Transverse colon (tissue), 4 donors: ENCODE data around the gene MRPL10.

Source experiments
- CTCF ChIP-seq, 5 experiments: fragments of 200-600 bp in 3 of 5; fragments of 450-650 bp in 2 of 5; sonication (generic) in 3 of 5; IDR thresholded peaks; 1 replicate in 2 of 5; 2 replicates in 3 of 5; pipeline ENCODE4 v1.5.1; 2016 to 2017; ENCODE audit warnings: antibody characterized with exemption in 5 of 5, inconsistent platforms in 3 of 5, mild to moderate bottlenecking in 2 of 5, moderate library complexity in 1 of 5
- POLR2A ChIP-seq: fragments of 450-650 bp; IDR thresholded peaks from one replicate; pipeline ENCODE4 v1.6.1; 2016; ENCODE audit warnings: antibody characterized with exemption, mild to moderate bottlenecking, moderate library complexity
- POLR2AphosphoS5 ChIP-seq, 3 donors: sonication (generic); formaldehyde crosslinking; IDR thresholded peaks; one replicate each; pipeline ENCODE4 v1.6.1; 2016; ENCODE audit warnings: antibody characterized with exemption in 3 of 3

GRCh38 chr17:47811709-47812108 is 19.6 kb downstream of the MRPL10 start:
- no peak for TF ChIP-seq CTCF (IDR thresholded peaks at IDR 0.05)
- TF ChIP-seq POLR2A: no peak
- no peak for TF ChIP-seq POLR2AphosphoS5 (IDR thresholded peaks at IDR 0.05)
